Astrocyte of the cerebellum (primary cell): ENCODE data around the gene ZMYM4.
"Not testable (repeated sequence)": the region's sequence is repeated elsewhere in the genome, so short reads cannot be mapped to it uniquely, and the experiment has no call there.

ENCODE experiments used
- DNase-seq: peaks from one replicate; pipeline ENCODE4 v3.0.0-alpha.2; 2011; ENCODE audit warnings: low read depth
- H3K4me3 ChIP-seq: 2 replicates; pipeline ENCODE4 v1.5.1; 2011; ENCODE audit warnings: mild to moderate bottlenecking, low read depth, low read length, moderate library complexity
- in situ Hi-C: cut with HindIII; loops from 2 replicates; pipeline ENCODE4 v1.10.0; 2017; ENCODE audit warnings: low sequenced_read_pairs
- TF ChIP-seq, protein P1 (sequence below): IDR thresholded peaks from 2 replicates; pipeline ENCODE4 v1.5.1; 2012; ENCODE audit warnings: low read length, low read depth, moderate library complexity, mild to moderate bottlenecking; ENCODE audit errors: missing control alignments

Gene ZMYM4

DNA sequence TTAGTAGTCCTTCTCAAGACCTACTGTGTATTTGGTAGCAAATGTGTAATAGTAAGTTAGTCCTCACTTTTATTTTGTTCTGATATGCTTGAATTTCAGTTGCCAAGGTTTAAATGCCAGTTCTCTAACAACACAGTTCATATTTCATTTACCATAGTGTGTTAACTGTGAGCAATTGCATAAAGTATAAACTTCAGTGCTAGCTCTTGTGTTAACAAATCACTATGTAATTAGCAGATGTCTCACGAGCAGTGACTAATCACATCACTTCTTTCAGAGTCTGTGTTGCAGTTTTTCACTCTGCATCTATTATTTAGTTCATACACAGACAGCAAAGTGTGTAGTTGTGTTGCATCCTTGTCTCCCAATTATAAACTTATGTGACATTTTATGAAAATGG, 47.8 kb downstream of the ZMYM4 start:
- in situ Hi-C loops, result no loop called here
- TF ChIP-seq, protein P1, sequence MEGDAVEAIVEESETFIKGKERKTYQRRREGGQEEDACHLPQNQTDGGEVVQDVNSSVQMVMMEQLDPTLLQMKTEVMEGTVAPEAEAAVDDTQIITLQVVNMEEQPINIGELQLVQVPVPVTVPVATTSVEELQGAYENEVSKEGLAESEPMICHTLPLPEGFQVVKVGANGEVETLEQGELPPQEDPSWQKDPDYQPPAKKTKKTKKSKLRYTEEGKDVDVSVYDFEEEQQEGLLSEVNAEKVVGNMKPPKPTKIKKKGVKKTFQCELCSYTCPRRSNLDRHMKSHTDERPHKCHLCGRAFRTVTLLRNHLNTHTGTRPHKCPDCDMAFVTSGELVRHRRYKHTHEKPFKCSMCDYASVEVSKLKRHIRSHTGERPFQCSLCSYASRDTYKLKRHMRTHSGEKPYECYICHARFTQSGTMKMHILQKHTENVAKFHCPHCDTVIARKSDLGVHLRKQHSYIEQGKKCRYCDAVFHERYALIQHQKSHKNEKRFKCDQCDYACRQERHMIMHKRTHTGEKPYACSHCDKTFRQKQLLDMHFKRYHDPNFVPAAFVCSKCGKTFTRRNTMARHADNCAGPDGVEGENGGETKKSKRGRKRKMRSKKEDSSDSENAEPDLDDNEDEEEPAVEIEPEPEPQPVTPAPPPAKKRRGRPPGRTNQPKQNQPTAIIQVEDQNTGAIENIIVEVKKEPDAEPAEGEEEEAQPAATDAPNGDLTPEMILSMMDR, result no peak
- H3K4me3 ChIP-seq, result no peak overlapping the region
- no peak for DNase-seq

DNA sequence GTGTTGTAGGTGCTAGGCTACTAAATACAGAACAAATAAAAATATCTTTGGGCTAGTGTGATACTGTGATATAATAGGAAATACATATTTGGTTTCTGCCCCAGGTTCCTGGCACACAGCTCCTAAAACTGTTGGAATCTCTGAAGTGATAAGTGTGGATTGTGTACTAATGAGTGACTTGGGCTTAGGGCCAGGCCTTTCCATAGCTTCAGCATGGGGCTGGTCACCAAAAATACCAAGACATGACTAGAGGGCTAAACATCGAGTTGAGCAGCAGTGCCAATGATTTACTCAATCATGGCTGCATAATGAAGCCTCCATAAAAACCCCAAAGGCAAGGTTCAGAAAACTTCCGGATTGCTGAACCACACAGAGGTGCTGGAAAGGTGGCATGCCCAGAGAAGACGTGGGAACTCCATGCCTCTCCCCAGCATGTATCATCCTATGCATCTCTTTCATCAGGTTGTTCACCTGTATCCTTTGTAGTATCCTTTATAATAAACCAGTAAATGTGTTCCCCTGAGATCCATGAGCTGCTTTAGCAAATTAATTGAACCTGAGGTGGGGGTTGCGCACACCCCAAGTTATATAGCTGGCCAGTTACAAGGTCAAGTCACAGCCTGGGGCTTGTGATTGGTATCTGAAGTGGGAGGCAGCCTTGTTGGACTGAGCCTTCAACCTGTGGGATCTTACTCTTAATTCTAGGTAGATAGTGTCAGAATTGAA, 51.6 kb downstream of the ZMYM4 start:
- in situ Hi-C loops, result no loop called here

DNA sequence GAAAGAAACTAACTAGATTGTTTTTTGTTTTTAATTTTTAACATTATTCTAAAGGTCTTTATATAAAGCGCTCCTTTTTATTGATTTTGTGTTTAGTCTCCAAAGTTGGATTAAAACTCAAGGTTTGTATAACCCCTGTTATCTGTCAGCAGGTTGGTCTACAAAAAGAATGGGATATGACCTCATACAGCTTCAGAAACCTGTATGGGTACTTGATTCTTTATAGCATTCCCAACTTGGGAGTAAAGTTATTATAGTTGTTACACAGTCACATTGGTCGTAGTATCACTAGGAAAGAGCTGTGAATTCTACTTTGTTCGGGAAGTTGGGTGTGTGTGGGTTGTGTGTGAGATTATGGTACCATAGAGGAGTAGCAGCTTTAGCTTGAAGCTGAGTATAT, 52.4 kb downstream of the ZMYM4 start:
- no peak for DNase-seq
- H3K4me3 ChIP-seq, result no peak overlapping the region
- TF ChIP-seq, protein P1, result no peak
- in situ Hi-C loops, result no loop called here

More for the DNA sequence above, 51.6 kb downstream of the ZMYM4 start:
- H3K4me3 ChIP-seq, result no peak overlapping the region
- DNase-seq, result peak; percentile 50
- TF ChIP-seq, protein P1, result no peak

DNA sequence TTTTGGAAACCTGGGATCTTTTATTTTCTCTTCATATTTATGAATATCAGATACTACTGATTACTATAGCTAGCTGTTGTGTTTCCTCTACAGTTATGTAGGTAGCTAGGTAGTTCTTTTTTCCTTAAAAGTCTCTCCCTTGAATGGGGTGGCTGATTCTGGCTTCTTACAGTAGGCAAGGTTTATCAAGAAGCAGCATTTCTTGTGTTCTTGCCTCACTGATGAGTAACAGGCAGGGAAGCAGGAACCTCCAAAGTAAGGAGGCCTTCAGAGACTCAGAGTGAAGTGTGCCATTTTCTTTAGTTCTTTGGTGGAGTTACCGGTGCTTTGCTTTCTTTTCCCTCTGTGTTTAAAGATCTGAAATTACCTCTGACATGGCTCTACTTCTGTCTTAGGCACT, 56.0 kb downstream of the ZMYM4 start:
- TF ChIP-seq, protein P1, result no peak
- no peak overlapping the region for H3K4me3 ChIP-seq
- no peak for DNase-seq
- in situ Hi-C loops, result no loop called here

DNA sequence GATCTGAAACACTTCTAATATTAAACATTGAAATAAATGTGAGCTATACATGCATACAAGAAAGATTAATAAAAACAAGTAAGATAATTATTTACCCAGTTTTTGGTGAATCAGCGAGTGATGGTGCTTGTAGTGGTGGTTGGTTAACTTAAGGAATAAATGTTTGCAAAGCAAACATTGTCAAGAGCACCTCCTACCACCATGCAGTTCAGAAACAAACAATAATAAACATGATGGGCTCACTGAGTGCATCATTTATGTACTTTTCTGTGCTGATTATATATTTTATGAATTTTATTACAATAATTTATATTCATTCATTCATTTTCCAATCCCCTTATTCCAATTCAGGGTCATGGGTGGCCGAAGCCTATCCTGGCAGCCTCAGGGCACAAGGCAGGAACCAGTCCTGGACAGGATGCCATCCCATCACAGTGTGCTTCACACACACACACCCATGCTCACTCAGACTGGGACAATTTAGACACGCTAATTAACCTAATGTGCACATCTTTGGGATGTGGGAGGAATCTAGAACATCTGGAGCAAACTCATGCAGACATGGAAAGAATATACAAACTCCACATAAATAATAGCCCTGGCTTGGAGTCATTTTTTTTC, 57.8 kb downstream of the ZMYM4 start:
- TF ChIP-seq, protein P1, result no peak
- DNase-seq, result no peak
- in situ Hi-C loops, result no loop called here
- H3K4me3 ChIP-seq, result no peak overlapping the region

DNA sequence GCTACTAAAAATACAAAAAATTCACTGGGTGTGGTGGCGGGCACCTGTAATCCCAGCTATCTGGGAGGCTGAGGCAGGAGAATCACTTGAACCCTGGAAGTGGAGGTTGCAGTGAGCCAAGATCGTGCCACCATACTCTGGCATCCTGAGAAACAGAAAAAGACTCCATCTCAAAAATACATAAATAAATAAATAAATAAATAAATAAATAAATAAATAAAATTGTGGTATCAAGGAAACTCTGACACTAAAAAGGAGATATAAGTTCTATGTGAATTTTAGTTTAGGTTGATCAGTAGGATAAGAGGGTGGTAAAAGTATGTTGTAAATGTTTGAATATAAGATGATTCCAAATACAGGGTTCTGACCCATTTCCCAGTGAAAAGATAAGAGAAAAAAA, 63.1 kb downstream of the ZMYM4 start:
- DNase-seq, H3K4me3 ChIP-seq, in situ Hi-C loops: not testable (repeated sequence)

DNA sequence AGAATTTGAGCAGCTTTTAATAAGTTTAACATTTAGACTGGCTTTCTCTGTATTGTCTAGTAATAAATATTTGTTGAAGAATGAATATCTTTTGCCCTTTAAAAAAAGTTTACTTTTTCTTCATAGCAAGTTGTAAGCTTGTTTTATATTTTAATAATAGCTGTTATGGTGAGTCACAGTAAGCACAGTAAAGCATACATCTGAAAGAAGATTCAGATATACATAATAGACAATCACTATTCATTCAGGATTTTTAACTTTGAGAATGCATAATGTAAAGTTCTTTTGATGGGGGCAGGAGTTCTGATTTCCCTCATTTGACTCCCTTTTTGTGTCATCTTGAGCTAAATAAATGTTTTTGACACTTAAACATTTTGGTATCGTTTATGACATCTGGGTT, 66.0 kb downstream of the ZMYM4 start:
- in situ Hi-C loops, result no loop called here
- DNase-seq, result no peak
- H3K4me3 ChIP-seq, result no peak overlapping the region
- TF ChIP-seq, protein P1, result no peak
